GM19468 (cell line): ENCODE measurements around the gene SUGP2.
"Not testable (repeated sequence)": the region's sequence is repeated elsewhere in the genome, so short reads cannot be mapped to it uniquely, and the experiment has no call there.

Source experiments
- ATAC-seq: cut with Tn5 transposase; IDR thresholded peaks from one replicate; pipeline ENCODE4 v1.9.1; 2021; ENCODE audit warnings: mild to moderate bottlenecking, moderate library complexity, moderate number of reproducible peaks; ENCODE audit not compliant: unreplicated experiment; ENCODE audit errors: extremely low read depth

Gene SUGP2

DNA sequence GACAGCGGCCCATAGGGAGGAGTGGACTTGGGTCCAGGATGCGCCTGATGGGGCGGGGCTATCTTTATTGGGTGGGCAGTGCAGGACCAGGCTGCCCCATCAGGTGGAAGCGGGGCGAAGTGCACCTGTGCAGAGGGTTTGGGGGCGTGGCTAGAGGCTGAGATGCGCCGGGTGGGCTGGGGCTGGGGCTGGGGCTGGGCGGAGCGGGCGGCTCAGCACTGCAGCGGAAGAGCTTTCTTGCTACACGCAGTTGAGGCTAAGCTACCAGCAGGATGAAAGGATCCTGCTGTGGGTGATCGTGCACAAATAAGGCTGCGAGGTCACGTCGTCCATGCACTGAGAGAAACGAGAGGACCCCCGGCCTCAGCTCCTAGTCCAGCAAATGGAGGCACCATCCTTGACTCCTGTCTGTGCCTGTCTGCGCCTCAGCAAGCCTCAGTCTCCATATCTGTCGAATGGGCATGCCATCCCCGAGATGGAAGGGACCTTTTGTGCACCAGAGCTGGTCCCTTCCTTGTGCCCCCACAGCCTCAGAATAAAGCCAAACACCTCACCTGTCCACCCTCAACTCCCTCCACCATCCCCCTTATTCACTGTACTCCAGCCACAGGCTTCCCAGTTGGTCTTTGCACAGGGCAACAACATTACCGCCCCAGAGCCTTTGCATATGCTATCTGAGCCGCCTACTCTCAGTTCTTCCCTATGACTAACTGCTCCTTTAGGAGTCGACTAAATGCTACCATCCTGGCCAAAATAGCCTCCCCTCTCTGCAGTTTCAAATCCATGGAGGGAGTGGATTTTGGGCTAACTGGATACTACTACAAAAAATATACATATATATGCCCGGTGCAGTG, 71.3 kb downstream of the SUGP2 start:
- no peak for ATAC-seq

DNA sequence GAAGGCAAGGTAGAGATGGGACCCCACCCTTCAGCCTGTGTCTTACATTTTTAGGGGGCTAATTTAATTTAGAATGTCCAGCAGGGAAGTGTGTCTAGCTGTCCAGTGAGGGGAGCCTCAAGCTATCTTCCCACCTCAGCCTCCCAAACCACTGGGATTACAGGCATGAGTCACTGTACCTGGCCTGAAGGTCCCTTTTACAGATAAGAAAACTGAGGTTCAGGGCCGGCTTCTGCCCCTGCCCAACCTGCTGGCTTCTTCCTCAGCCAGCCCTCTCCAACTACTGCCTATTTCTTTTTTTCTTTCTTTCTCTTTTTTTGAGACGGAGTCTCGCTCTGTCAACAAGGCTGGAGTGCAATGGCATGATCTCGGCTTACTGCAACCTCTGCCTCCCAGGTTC, 72.9 kb downstream of the SUGP2 start:
- ATAC-seq, result no peak

DNA sequence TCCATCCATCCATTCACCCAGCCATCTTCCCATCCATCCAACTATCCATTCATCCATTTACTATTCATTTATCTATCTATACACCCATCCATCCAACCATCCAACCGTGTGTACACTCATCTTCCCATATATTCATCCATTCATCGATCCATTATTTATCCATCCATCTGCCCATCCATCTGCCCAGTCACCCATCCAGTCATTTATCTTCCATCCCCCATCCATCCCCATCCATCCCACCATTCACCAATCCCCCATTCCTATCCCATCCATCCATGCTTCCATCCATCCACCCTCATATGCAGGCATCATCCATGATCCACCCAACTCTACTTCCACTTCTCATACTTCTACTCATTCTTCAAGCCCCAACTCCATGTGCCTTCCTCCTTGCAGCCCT, 78.3 kb downstream of the SUGP2 start:
- ATAC-seq, result no peak

DNA sequence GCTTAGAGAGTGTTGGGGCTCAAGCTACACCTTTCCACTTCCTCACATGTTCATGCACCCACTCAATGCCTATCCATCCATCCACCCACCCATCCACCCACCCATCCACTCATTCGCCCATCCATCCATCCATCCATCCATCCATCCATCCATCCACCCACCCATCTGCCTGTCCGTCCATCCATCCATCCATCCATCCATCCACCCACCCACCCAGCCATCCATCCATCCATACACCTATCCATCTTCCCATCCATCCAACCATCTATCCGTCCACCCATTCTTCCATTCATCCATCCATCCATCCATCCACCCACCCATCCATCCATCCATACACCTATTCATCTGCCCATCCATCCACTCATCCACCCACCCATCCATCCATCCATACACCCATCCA, 79.2 kb downstream of the SUGP2 start:
- ATAC-seq, result no peak

DNA sequence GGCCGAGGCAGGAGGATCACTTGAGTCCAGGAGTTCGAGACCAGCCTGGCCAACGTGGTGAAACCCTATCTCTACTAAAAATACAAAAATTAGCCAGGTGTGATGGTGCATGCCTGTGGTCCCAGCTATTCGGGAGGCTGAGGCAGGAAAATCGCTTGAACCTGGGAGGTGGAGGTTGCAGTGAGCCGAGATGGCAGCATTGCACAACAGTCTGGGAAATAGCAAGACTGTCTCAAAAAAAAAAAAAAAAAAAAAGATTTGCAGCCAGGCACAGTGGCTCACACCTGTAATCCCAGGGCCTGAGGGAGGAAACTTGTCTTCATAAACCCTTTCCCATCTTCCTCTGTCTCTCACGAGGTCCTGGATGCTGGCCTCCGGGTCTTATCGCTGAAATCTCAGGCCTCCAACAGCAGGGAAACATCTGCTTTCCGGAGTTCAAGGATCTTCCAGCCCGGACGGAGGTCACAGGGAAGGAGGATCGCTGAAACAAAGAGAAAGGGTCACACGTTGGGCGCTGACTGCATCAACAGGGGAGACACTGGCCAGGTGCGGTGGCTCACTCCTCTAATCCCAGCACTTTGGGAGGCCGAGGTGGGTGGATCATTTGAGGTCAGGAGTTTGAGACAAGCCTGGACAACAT, 80.8 kb downstream of the SUGP2 start:
- not testable (repeated sequence) for ATAC-seq

DNA sequence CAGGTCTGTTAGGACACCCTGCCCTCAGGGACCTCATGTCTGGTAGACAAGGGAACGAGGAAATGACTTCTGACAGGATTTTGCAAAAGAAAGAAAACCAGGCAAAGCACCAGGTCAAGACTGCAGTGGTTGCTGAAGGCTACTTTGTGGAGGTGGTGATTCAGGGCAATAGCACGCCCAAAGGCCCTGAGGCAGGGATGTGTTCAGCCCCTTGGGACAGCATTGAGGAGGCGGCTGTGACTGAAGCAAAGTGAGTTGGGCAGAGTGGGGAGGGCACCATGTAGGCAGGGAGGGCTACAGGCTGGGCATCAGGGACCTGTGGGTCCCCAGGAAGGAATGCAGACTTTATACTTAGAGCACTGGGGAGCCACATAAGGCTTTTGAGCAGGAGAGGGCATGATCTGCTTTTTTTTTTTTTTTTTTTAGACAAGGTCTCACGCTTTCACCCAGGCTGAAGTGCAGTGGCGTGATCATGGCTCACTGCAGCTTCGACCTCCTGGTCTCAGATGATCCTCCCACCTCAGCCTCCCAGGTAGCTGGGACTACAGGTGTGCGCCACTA, 81.5 kb downstream of the SUGP2 start:
- no peak for ATAC-seq

DNA sequence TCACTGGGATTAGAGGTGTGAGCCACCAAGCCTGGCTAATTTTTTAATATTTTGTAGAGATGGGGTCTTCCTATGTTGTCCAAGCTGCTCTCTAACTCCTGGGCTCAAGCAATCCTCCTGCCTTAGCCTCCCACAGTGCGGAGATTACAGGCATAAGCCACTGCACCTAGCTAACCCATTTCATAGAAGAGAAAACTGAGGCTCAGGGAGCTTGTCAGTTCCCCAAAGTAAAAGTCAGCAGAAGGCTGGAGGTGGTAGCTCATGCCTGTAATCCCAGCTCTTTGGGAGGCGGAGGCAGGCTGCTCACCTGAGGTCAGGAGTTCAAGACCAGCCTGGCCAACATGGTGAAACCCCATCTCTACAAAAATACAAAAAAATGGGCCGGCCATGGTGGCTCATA, 83.5 kb downstream of the SUGP2 start:
- no peak for ATAC-seq

DNA sequence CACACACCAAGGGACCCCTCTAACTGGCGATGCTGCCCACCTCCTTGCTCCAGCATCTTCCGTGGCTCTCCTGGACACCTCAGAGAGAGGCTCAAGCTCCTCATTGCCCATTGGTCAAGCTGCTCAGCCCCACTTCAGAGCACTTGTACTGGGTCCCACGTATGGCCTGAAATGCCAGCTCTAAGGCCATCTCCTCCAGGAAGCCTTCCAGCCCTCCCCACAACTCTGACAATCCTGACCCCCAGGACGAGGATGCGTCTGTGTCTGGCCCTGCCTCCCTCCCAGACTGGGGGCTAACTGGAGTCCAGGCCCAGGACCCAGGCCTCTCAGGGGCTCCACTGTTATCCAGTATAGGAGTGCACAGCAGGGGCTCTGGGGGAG, 84.4 kb downstream of the SUGP2 start:
- ATAC-seq, result no peak

DNA sequence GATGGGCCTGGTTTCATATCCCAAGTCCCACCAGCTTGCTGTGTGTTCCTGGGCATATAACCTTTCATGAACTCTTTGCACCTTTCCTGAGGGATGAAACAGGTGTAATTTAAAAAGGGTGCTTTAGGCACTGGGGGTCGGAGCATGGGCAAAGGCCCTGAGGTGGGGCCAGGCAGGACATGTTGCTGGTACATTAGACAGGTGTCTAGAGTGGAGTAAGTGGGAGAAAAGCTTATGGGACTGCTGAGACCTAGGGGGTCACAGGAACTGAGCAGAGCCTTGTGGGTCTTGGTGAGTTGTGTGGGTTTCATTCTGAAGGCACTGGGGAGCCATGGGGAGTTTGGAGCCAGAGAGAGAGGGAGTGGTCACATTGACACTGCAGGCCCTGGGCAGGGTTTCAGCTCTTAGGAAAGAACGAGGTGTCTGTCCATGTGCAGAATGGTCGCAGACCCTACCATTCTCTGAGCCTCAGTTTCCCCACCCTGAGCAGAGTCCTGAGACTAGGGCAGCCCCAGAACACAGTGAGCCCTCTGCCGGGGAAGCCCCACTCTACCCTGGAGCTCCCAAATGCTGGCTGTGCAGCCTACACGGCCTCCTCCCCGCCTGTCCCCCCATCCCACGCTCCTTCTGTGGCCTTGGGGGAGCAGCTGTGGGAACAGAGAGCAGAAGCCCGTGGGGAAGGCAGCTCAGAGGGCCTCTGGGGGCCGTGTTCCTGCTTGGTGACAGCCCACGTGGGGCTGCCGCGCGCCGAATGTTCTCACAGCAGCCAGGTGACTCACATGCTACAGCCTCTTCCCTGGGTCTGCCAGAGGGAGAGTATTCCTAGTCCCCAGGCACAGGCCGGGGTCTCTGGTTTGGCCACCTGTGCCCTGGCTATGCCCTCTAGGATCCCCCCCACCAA, 85.0 kb downstream of the SUGP2 start:
- ATAC-seq, result no peak

DNA sequence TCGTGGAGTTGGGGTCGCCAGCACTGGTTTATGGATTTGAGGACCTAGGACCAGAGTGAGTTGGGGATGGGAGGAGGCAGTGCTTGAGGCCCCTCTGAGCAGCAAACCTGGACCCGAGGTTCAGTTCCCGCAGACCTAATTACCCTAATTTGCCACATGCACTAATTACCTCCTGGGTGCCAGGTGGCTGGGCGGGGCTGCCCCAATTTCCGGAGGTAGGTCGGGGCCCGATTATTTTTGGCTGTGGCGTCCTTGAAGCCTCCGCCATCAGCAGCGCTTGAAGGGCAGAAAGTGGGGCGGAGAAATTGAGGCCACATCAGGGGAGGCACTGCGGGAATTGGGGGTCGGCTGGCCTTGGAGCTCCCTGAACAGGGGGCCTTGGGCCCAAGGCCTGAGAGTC, 86.4 kb downstream of the SUGP2 start:
- no peak for ATAC-seq

DNA sequence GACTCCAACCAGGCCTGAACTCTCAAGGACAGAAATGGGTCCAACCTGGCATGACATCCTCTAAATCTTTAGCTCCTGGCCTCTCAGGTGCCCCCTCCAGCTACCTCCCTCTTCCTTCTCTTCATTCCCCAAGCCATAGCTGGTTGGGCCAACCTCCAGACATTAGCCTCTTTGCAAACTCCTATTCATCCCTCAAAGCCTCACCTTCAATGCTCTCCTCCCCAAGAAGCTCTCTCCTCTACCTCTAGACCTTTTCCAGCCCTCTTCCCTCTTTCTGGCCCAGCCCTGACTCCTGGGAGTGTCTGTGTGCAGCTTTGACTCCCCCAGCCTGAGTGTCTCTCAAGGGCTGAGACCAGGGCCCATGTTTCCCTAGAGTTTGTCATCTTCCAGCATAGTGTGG, 87.0 kb downstream of the SUGP2 start:
- no peak for ATAC-seq

DNA sequence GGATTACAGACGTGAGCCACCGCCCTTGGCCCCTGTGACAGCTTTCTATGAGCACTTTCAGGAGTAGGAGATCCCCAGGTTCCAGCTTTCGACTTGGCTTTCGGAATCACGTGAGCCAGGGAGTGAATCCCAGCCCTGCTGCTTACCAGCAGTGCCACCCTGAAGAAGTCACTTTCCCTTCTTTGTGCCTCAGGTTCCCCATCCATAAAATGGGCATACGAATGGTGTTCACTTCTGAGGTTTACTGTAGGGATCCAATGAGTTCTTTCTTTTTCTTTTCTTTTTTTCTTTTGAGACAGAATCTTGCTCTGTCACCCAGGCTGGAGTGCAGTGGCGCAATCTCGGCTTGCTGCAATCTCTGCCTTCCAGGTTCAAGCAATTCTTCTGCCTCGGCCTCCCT, 88.0 kb downstream of the SUGP2 start:
- no peak for ATAC-seq

DNA sequence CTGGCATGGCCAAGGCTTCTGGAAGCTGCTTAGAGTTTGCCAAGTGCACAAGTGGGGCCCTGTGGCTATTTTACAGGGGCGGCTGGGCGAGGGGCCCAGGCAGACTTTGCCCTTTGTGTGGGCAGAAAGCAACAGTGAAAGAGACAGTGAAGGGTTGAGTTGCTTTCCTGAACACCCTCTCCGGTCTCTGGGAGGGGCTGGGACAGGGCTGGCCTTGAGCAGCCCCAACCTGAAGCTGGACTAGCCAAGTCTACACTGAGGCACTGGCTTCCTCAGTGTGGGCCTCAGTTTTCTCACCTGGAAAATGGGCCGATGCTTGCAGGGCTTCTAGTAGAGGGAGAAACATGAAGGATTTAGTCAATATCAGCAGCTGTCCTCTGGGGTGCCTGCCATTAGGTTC, 89.9 kb downstream of the SUGP2 start:
- no peak for ATAC-seq

DNA sequence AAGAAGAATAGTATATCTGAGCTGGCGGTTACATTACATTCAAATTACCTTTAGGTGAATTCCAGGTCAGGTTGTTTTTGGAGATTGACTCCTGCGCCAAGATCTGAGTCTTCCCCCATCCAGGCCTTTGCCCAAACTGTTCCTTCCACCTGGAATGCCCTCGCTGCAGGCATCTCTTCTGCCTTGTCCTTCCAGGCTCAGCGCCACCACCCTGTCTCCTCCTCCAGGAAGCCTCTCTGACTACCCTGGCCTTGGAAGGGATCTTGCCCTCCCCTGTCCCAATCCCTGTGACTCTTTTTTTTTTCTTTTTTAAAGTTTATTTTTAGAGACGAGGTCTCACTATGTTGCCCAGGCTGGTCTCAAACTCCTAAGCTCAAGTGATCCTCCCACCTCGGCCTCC, 90.6 kb downstream of the SUGP2 start:
- no peak for ATAC-seq

DNA sequence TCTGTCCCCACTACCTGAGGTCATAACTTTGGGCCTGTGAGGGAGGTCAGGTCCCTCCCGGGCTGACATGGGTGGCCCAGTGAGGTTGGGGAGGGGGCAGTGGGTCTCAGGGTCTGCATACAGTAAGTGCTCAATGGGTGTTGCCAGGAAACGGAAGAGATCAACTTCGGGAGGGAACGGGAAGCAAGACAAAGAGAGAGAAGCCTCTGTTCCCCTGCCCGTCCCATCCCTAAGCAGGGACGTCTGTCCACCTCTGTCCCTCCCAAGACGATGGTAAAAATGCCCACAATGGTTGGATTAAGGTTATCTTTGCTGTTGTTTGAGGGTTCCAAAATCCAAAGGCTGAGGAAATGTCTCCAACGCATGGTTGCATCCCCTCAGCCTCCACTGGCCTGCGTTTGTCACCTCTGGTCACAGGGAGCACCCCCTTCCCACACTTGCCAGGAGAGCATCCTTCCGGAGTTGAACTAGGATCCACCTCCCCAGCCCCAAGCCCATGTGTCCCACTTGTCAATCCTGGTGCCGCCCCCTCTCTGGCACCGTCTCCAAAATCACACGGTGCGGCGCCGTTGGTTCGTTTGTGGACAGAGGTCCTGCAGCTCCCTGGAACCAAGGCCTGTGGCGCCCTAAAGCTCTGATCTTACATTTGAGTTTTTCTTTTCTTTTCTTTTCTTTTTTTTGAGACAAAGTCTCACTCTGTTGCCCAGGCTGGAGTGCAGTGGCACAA, 91.5 kb downstream of the SUGP2 start:
- ATAC-seq, result no peak
